ENCODE data around the gene ISM2.

The ISM2 gene

DNA sequence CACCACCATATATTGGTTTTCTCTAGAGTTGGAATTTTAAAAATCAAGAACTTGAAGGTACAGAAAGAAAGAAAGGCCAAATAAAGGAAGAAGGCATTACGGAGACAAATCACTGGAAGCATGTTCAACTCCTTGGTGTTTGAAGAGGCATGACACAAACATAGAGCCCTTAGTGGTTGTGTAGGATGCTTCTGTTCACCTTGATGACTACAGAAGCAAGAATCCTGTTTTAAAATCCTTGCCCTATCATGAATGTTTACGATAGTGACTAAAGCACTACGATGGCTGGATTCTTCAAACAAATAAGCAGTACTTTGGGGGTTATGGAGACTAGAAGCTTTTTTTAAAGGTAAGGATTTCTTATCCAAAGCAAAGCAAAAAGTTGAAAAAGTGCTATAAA, 10.3 kb upstream of the ISM2 start:
- Histone ChIP-seq H3K79me2 (ENCODE audit: insufficient read depth, low read length) (no peaks in the 10 kb centered on the region), H3K4me1 (ENCODE audit: insufficient read depth, low read length, severe bottlenecking) (no peaks in the 10 kb centered on the region), H3K9me3 (ENCODE audit: low read length) (no peaks in the 10 kb centered on the region), H3K36me3 (ENCODE audit: insufficient read depth, low read length) (peaks cover 51% of the 10 kb centered on the region), H3K9me2 (ENCODE audit: low read depth, low read length) (no peaks in the 10 kb centered on the region), H3K4me2 (ENCODE audit: low read length) (no peak overlapping the region), H3K27ac (ENCODE audit: low read depth, low read length, poor library complexity, severe bottlenecking) (no peak overlapping the region), H3K9ac (ENCODE audit: low read length) (no peak overlapping the region), H3K4me3 (ENCODE audit: low read depth, low read length, poor library complexity, severe bottlenecking) (no peak overlapping the region), H2AFZ (ENCODE audit: low read length) (no peak overlapping the region), H3F3A (ENCODE audit: insufficient read depth, low read length) (no peaks in the 10 kb centered on the region), H4K20me1 (ENCODE audit: insufficient read depth, low read length) (no peaks in the 10 kb centered on the region), H3K27me3 (ENCODE audit: insufficient read depth, low read length) (no peaks in the 10 kb centered on the region)
- TF ChIP-seq, protein P1, sequence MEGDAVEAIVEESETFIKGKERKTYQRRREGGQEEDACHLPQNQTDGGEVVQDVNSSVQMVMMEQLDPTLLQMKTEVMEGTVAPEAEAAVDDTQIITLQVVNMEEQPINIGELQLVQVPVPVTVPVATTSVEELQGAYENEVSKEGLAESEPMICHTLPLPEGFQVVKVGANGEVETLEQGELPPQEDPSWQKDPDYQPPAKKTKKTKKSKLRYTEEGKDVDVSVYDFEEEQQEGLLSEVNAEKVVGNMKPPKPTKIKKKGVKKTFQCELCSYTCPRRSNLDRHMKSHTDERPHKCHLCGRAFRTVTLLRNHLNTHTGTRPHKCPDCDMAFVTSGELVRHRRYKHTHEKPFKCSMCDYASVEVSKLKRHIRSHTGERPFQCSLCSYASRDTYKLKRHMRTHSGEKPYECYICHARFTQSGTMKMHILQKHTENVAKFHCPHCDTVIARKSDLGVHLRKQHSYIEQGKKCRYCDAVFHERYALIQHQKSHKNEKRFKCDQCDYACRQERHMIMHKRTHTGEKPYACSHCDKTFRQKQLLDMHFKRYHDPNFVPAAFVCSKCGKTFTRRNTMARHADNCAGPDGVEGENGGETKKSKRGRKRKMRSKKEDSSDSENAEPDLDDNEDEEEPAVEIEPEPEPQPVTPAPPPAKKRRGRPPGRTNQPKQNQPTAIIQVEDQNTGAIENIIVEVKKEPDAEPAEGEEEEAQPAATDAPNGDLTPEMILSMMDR (IDR thresholded peaks at IDR 0.05; ENCODE audit: low read length): no peak
- TF ChIP-seq EZH2 (IDR thresholded peaks at IDR 0.05; ENCODE audit: borderline replicate concordance, low read length): no peak

DNA sequence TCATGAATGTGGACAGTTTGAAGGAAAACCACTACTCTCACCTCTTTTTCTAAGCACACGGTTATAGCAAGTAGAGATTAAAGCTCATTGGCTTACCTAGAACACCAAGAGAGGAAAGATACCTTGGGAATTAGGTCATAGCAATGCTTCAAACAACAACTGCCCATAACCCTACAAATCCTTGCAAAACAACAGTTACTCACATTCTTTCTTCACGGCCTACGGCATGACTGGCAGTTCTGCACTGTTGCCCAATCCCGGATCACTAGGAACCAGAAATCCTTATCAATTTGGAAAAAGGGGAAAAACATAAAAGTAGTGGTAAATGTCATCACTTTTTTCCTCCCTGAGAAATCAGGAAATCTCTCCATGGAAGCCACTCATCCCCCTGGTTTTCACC, 9.6 kb upstream of the ISM2 start:
- Histone ChIP-seq H3K79me2 (ENCODE audit: insufficient read depth, low read length) (no peaks in the 10 kb centered on the region), H3K9ac (ENCODE audit: low read length) (no peak overlapping the region), H2AFZ (ENCODE audit: low read length) (no peak overlapping the region), H4K20me1 (ENCODE audit: insufficient read depth, low read length) (no peaks in the 10 kb centered on the region), H3F3A (ENCODE audit: insufficient read depth, low read length) (no peaks in the 10 kb centered on the region), H3K9me3 (ENCODE audit: low read length) (no peaks in the 10 kb centered on the region), H3K27me3 (ENCODE audit: insufficient read depth, low read length) (no peaks in the 10 kb centered on the region), H3K9me2 (ENCODE audit: low read depth, low read length) (no peaks in the 10 kb centered on the region), H3K4me2 (ENCODE audit: low read length) (no peak overlapping the region), H3K4me1 (ENCODE audit: insufficient read depth, low read length, severe bottlenecking) (no peaks in the 10 kb centered on the region), H3K27ac (ENCODE audit: low read depth, low read length, poor library complexity, severe bottlenecking) (no peak overlapping the region), H3K36me3 (ENCODE audit: insufficient read depth, low read length) (peaks cover 51% of the 10 kb centered on the region), H3K4me3 (ENCODE audit: low read depth, low read length, poor library complexity, severe bottlenecking) (no peak overlapping the region)
- TF ChIP-seq, protein P1 (IDR thresholded peaks at IDR 0.05; ENCODE audit: low read length): no peak
- TF ChIP-seq EZH2 (IDR thresholded peaks at IDR 0.05; ENCODE audit: borderline replicate concordance, low read length): no peak

DNA sequence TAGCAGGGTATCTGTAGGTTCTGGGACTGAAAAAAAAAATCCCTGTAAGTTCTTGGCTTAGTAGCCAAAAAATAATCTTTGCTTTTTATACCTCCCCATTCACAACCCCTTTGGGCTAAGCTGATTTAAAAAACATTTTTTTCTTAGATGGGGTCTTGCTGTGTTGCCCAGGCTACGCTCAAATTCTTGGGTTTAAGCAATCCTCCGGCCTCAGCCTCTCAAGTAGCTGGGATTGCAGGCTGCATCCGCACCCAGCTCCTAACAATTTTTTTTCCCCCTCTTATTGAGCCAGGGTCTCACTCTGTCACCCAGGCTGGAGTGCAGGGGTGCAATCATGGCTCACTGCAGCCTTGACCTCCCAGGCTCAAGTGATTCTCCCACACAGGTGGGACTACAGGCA, 9.1 kb upstream of the ISM2 start:
- H3K27ac ChIP-seq (ENCODE audit: low read depth, low read length, poor library complexity, severe bottlenecking): no peak overlapping the region
- no peak overlapping the region for H3K4me2 ChIP-seq (ENCODE audit: low read length)
- no peak overlapping the region for H3K9ac ChIP-seq (ENCODE audit: low read length)
- no peaks in the 10 kb centered on the region for H3F3A ChIP-seq (ENCODE audit: insufficient read depth, low read length)
- H3K36me3 ChIP-seq (ENCODE audit: insufficient read depth, low read length): peaks cover 51% of the 10 kb centered on the region
- no peaks in the 10 kb centered on the region for H4K20me1 ChIP-seq (ENCODE audit: insufficient read depth, low read length)
- no peak overlapping the region for H3K4me3 ChIP-seq (ENCODE audit: low read depth, low read length, poor library complexity, severe bottlenecking)
- TF ChIP-seq, protein P1 (IDR thresholded peaks at IDR 0.05; ENCODE audit: low read length): no peak
- TF ChIP-seq EZH2 (IDR thresholded peaks at IDR 0.05; ENCODE audit: borderline replicate concordance, low read length): no peak
- no peaks in the 10 kb centered on the region for H3K27me3 ChIP-seq (ENCODE audit: insufficient read depth, low read length)
- H3K9me2 ChIP-seq (ENCODE audit: low read depth, low read length): no peaks in the 10 kb centered on the region
- no peak overlapping the region for H2AFZ ChIP-seq (ENCODE audit: low read length)
- H3K9me3 ChIP-seq (ENCODE audit: low read length): no peaks in the 10 kb centered on the region
- H3K79me2 ChIP-seq (ENCODE audit: insufficient read depth, low read length): no peaks in the 10 kb centered on the region
- H3K4me1 ChIP-seq (ENCODE audit: insufficient read depth, low read length, severe bottlenecking): no peaks in the 10 kb centered on the region

All from OCI-LY1 (cell line).